Subcutaneous abdominal adipose tissue (tissue), 5 donors: ENCODE data around the gene PIGM.
"Not testable (repeated sequence)": the region's sequence is repeated elsewhere in the genome, so short reads cannot be mapped to it uniquely, and the experiment has no call there.

Experiments used
- H3K27ac ChIP-seq: one replicate; pipeline ENCODE4 v1.7.0; 2013; ENCODE audit warnings: low read depth, mild to moderate bottlenecking, inconsistent platforms, low read length, moderate library complexity
- H3K27me3 ChIP-seq, 5 donors: one replicate each; pipeline ENCODE4 v1.7.0; 2013; ENCODE audit warnings: low read length in 5 of 5, inconsistent platforms in 1 of 5; ENCODE audit not compliant: control insufficient read depth in 5 of 5, insufficient read depth in 4 of 5
- H3K36me3 ChIP-seq, 5 donors: one replicate each; pipeline ENCODE4 v1.7.0; 2013; ENCODE audit warnings: low read length in 5 of 5; ENCODE audit not compliant: control insufficient read depth in 5 of 5, insufficient read depth in 5 of 5
- H3K4me1 ChIP-seq, 5 donors: one replicate each; pipeline ENCODE4 v1.7.0; 2013; ENCODE audit warnings: low read length in 5 of 5, mild to moderate bottlenecking in 3 of 5, moderate library complexity in 1 of 5; ENCODE audit not compliant: control insufficient read depth in 5 of 5, insufficient read depth in 5 of 5
- H3K4me3 ChIP-seq, 5 donors: one replicate each; pipeline ENCODE4 v1.7.0; 2013; ENCODE audit warnings: low read length in 5 of 5, low read depth in 1 of 5
- H3K9ac ChIP-seq, 5 donors: one replicate each; pipeline ENCODE4 v1.7.0; 2013; ENCODE audit warnings: low read length in 5 of 5, mild to moderate bottlenecking in 4 of 5, moderate library complexity in 3 of 5
- H3K9me3 ChIP-seq, 5 donors: one replicate each; pipeline ENCODE4 v1.7.0; 2013; ENCODE audit warnings: low read length in 5 of 5; ENCODE audit not compliant: control insufficient read depth in 5 of 5
- donor health status: healthy.
- donor health status: healthy.
- donor health status: healthy.
- donor health status: healthy.
- donor health status: healthy.

Gene PIGM

DNA sequence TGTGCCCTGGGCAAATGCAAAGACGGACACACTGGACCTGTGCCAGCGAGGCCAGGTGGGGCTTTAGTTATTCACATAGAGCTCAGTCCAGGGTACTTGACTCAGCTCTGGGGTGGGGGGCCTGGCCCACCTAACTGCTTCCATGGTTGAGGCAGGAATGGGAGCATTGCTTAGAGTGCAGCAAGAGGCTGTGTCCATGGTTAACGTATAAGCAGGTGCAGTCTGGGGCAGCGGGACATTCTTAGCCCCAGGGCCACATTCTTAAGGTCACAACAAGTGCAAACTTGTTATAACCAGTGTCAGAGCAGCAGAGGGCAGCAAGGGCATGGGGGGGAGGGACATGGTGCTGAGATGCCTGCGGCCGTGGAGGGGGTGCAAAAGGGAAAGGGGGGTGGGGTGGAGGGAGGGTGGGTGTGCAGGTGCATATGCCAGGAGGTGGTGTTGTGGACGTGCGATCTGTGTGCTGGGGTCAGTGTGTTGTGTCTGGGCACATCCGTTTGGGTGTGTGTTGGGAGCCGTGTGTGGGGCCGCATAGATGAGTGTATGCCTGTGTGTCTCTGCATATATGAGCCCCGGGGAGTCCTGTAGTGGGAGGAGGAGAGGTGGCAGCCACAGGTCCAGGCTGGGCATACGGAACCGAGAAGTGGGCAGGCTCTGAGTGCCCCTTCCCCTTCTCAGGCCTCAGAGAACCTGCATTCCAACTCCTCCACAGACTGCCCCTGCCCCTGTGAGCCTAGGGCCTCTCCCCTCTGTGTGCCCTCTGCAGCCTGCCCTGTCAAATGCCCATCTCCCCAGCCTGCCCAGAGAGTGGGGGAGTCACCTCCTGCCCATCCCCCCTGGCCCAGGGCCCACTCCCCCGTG lies 29.8 kb upstream of the PIGM start:
- Histone ChIP-seq H3K9ac (no peak overlapping the region), H3K4me3 (no peak overlapping the region), H3K36me3 (no peaks in the 10 kb centered on the region), H3K4me1 (no peaks in the 10 kb centered on the region), H3K27me3 (peaks cover 0 to 11% (median 6%) of the 10 kb centered on the region in 5 donors), H3K9me3 (no peaks in the 10 kb centered on the region), H3K27ac (no peak overlapping the region)

- H3K4me1 ChIP-seq = no peaks in the 10 kb centered on the region
- H3K27ac ChIP-seq = no peak overlapping the region
- no peak overlapping the region for H3K9ac ChIP-seq
- no peaks in the 10 kb centered on the region for H3K9me3 ChIP-seq
- H3K36me3 ChIP-seq = no peaks in the 10 kb centered on the region
- peaks cover 7 to 14% (median 9%) of the 10 kb centered on the region in 5 donors for H3K27me3 ChIP-seq
- no peak overlapping the region for H3K4me3 ChIP-seq
Measured at GRCh38 chr1:160058087-160058486, 26.3 kb upstream of the PIGM start.

GRCh38 chr1:160056648-160057169 lies 24.9 kb upstream of the PIGM start:
- Histone ChIP-seq H3K4me3 (no peak overlapping the region), H3K9me3 (no peaks in the 10 kb centered on the region), H3K9ac (no peak overlapping the region), H3K27ac (no peak overlapping the region), H3K4me1 (no peaks in the 10 kb centered on the region), H3K27me3 (peaks cover 4 to 15% (median 8%) of the 10 kb centered on the region in 5 donors), H3K36me3 (no peaks in the 10 kb centered on the region)

DNA sequence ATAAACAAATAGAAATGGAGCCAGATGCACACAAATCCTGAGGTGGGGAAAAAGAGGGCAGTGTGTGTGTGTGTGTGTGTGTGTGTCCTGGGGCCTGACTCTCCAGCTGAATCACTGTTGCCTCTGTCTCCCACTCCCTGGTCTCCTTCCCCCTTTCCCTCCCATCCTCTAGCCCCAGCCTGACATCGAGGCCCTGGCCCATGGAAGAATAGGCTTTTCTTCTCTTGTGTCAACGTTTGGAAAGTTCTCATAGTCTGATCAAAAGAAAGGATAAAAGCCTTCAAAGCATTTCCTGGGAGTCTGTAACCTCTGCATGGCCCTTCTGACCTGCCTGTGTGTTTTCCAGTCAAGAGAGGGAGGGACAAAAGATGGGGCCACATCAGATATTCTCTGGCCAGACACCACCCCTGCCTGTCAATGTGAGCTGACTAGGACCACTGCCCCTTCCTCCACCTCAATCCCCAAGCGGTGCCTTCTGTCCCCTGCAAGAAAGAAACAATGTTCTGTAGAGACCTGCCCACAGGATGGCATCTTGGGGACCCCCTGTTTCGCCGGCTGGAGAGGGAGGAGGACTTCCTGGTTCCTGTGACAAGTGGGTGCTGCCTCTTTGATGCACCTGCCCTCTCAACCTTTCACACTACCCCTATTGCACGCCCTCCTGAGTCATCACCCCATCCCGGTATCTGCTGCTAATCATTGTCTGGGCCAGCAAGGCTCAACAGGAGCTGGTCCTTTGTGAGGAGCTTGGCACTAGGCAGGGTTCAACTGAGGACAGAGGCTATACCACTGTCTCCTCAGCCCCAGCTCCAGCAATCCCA lies 22.0 kb upstream of the PIGM start:
- Histone ChIP-seq H3K4me3 (no peak overlapping the region), H3K27ac (no peak overlapping the region), H3K36me3 (no peaks in the 10 kb centered on the region), H3K9me3 (no peaks in the 10 kb centered on the region), H3K9ac (no peak overlapping the region), H3K27me3 (peaks cover 4 to 8% (median 5%) of the 10 kb centered on the region in 5 donors), H3K4me1 (no peaks in the 10 kb centered on the region)

DNA sequence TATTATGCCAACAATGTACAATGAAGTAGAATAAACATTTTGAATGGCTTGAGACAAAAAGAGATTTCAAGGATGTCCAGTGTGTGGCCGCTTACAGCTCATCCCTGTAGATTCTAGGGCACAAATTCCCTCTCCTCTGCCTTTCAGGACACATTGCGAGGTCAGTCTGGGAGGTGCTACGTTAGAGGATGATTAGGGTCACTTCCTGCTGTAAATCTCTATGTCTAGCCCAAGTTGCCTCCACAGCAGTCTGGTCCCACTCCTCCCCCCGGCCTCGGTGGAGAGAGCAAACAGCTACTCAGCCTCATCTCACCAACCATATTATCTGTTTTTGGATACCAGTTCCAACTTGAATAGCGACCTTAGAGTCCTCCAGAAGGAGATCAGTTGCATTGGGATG lies 21.1 kb upstream of the PIGM start:
- H3K36me3 ChIP-seq = no peaks in the 10 kb centered on the region
- H3K27me3 ChIP-seq = peaks cover 4 to 8% (median 5%) of the 10 kb centered on the region in 5 donors
- H3K9me3 ChIP-seq = no peaks in the 10 kb centered on the region
- no peaks in the 10 kb centered on the region for H3K4me1 ChIP-seq
- H3K9ac ChIP-seq = no peak overlapping the region
- H3K27ac ChIP-seq = no peak overlapping the region
- no peak overlapping the region for H3K4me3 ChIP-seq

DNA sequence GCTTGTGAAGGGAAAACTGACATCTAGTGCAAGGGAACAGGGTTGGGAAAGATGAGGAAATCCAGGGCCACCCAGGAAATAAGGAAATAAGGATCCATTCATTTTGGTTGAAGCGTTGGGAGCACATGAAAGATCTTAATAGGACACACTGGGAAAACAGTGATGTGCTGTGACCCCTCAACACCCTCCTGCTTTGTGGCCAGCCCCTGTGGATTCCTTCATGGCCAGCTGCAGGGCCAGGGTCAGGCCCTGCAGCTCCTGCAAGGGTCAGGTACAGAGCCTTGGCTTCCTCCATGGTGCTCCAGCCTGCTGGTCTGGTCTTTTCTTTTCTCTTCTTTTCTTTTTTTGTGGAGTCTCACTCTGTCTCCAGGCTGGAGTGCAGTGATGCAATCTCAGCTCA lies 18.8 kb upstream of the PIGM start:
- Histone ChIP-seq H3K4me3 (no peak overlapping the region), H3K27ac (no peak overlapping the region), H3K9me3 (no peaks in the 10 kb centered on the region), H3K9ac (no peak overlapping the region), H3K27me3 (peaks cover 4 to 8% (median 5%) of the 10 kb centered on the region in 5 donors), H3K4me1 (peaks cover 0 to 10% (median 8%) of the 10 kb centered on the region in 5 donors), H3K36me3 (no peaks in the 10 kb centered on the region)

GRCh38 chr1:160050182-160050581 lies 18.4 kb upstream of the PIGM start:
- not testable (repeated sequence) for H3K27ac ChIP-seq, H3K9me3 ChIP-seq, H3K4me1 ChIP-seq, H3K4me3 ChIP-seq, H3K27me3 ChIP-seq, H3K9ac ChIP-seq, H3K36me3 ChIP-seq

- H3K27me3 ChIP-seq = peaks cover 2 to 6% (median 4%) of the 10 kb centered on the region in 5 donors
- H3K9me3 ChIP-seq = no peaks in the 10 kb centered on the region
- H3K4me1 ChIP-seq = peaks cover 0 to 10% (median 8%) of the 10 kb centered on the region in 5 donors
- no peak overlapping the region for H3K27ac ChIP-seq
- H3K4me3 ChIP-seq = no peak overlapping the region
- H3K9ac ChIP-seq = no peak overlapping the region
- H3K36me3 ChIP-seq = no peaks in the 10 kb centered on the region
Measured at GRCh38 chr1:160049101-160049500, 17.3 kb upstream of the PIGM start.

DNA sequence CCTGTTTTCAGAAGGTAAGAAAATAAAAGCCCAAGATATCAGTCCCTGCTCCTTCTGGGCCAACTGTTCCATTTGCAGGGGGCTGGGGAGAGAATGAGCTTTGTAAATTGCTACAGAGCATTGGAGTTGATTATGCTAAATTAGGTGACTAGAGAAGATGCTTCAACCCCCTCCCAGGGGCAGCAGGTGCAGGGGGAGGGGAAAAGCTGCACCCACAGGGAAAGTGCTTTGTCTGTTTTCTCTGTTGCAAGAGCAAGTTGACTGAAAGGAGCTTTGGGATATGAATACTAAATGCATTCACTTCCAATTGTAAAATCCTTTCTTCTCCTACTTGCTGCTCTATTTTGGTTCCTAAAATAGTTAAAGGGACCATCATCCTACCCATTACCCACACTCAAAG lies 16.5 kb upstream of the PIGM start:
- no peak overlapping the region for H3K9ac ChIP-seq
- H3K4me1 ChIP-seq = peaks cover 0 to 10% (median 8%) of the 10 kb centered on the region in 5 donors
- no peak overlapping the region for H3K27ac ChIP-seq

More for the DNA sequence above, 16.5 kb upstream of the PIGM start:
- Histone ChIP-seq H3K4me3 (no peak overlapping the region), H3K36me3 (no peaks in the 10 kb centered on the region), H3K27me3 (peaks cover 0 to 5% (median 0%) of the 10 kb centered on the region in 5 donors), H3K9me3 (no peaks in the 10 kb centered on the region)
